IPS-11a (cell line): ENCODE data around the gene C1orf35.

Source experiments
- H3K4me3 ChIP-seq: one replicate; pipeline ENCODE4 v1.5.1; 2013; ENCODE audit warnings: low read depth, low read length, control low read depth

The C1orf35 gene

DNA sequence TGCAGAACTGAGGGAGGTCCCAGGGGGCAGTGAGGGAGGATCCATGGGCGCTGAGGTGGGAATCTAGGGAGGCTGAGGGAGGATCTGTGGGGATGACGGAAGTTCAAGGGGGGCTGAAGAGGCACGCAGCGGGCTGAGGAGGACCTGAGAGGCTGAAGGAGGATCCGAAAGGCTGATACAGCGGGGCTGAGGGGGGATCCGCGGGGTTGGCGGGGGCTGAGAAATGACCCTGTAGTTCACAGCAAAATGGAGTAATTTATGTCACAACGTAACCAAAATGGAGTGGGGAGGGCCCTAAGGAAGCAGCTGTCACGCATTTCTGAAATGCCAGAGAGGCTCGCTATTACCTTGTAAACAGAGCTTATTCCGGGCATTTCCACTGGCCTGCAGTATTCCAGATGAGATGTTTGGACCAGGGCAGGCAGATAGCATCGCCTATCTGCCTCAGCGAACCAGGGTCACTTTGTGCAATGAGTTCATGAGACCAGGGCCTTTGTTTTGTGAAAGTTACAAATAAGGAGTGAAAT lies 6.9 kb upstream of the C1orf35 start:
- H3K4me3 ChIP-seq: peak overlapping the region; percentile 97

DNA sequence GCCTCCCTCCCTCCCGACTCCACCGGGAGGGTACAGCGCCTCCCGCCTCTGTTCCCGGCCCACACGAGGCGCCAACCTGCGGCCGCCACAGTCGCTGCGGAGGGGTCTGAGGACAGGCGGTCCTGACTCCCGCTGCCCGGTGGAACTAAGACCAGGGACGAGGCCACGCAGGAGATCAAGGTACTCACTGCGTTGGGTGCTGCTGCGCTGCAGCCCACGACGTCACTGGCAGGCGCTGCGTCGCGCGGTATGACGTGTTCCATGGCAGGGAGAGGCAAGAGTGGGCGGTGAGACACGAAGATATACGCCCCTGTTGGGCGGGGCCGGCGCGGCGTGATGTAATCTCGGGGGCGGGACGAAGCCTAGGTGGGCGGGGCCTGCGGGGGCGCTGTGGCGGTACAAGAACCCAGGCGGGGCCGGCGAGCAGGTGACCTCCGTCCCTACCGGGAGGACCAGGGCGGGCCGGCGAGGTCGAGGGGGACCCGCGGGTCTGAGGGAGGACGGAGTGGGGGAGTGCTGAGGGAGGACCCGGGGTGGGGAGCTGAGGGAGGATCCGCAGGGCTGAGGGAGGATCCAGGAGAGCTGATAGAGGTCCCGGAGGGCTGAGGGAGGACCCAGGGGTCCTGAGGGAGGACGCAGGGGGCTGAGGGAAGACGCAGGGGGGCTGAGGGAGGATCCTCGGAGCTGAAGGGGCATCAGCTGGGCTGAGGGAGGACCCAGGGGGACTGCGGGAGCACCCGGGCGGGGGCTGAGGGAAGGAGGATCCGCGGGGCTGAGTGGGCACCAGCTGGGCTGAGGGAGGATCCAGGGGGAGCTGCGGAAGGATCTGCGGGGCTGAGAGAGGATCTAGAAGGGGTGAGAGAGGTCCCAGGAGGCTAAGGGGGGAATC lies 6.2 kb upstream of the C1orf35 start, which contains the start of gene MRPL55:
MRPL55 (minus strand) TSS at position 227 of the 889 bp plus-strand sequence. CDS start 1,039 bp downstream, outside the sequence.
- peak within 1 kb of the TSS; percentile 97 for H3K4me3 ChIP-seq

DNA sequence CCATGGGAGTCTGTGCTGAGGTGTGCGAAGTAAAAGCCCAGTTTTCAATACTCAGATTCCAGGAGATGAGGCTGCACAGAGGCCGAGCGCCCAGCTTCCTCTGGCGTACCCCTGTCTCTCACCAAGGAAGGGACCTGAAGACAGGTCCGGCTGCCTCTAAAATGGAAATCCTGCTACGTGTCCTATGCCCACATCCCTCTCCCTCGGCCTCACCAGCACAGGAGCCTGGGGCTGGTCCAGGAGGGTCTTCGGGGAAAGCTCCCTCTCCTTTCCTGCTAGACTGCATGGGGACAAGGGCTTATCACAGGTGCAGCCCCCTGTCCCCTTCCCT lies 5.6 kb upstream of the C1orf35 start:
- H3K4me3 ChIP-seq: peak overlapping the region; percentile 97

DNA sequence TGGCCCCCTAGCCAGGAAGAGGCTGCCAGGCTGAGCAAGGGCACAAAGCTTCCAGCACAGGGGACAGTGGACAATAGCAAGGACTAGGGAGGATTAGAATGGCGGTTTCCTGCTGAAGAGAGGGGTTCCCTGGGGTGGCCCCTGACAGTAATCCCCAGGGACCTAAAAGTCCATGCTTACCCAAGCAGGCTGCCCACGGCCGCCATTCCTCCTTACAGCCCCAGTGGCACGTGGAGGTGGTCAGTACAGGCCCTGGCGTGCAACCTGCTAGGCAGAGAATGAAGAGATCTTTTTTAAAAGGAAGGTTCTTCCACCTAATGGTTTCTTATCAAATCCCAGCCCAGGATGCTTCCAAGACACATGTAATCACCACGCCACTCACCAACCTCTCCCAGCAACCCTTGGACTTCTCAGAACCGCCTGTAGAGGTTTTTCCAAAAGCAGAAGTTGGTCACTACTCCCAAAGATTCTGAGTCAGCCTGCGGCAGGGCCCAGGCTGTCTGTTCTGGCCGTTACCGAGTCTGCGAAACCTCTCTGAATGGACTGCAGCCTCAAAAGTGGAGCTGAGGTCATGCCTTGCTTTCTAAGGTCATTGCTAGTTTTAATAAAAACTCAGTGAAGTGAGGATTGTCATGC lies 5.0 kb upstream of the C1orf35 start:
- peak overlapping the region; percentile 97 for H3K4me3 ChIP-seq

DNA sequence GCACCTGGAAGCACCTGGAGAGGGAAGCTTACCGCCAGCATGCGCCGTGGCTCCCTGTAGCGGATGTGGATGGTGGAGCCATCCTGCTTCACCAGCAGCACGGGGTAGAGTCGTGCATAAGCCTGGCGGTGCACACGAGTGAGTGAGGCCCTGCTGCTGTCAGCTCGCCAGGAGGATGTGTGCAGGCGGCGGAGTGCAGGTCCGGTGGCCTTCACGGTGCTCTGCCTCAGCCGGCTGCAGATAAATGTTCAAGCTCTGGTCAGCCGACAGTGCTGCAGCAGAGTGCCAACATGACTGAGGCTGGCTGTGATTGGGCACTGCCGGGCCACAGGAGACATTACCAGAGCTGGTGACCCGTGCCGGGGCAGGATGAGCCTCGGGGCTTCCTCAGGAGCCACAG lies 4.5 kb upstream of the C1orf35 start:
- no peak overlapping the region for H3K4me3 ChIP-seq

DNA sequence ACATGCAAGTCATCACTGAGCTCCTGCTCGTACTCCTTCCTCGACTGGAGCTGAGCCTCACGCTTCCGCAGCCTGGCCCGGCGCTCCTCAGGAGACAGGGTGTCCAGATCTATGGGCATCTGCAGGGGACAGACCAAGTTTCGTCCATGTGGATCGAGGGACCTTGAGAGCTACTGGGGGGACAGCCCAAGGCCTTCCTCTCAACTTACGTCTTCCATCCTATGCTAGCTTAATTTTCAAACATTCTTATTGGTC lies 3.6 kb upstream of the C1orf35 start:
- no peak overlapping the region for H3K4me3 ChIP-seq

DNA sequence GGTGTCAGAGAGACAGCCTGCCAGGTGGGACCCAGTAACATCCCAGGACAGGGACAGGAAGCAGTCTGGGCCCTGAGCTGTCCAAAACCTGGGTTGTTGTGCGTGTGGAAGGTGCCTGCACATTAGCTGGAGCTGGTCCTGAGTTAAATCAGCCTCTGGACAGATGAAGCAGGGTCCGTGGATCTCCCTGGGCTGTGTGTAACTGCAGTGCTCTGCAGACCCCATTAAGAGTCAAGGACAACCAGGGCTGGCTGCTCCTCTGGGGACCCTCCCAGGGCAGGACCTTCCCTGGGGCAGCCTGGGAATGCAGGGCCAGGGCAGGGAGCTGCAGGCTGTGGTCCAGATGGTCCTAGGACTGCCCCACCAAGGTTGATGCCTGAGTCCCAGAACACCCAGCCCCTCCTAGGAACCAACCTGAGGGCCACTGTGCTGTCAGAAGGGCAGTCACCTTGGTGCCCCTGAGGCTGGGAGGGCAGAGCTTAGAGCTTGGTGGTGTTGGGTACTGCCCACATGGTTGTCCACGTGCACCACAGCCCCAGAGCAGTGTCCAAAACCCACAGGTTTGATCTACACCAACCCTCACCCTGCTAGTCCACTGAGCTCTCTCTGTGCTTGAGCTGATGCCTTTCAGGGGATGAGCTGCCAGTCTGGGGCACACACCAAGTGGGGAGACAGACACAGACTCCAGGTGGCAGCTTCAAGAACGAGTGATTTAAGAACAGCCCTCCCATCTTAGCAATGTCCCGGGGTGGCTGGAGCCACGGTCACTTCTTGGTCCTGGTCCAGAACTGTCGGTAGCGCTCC lies 3.1 kb upstream of the C1orf35 start:
- no peak overlapping the region for H3K4me3 ChIP-seq

DNA sequence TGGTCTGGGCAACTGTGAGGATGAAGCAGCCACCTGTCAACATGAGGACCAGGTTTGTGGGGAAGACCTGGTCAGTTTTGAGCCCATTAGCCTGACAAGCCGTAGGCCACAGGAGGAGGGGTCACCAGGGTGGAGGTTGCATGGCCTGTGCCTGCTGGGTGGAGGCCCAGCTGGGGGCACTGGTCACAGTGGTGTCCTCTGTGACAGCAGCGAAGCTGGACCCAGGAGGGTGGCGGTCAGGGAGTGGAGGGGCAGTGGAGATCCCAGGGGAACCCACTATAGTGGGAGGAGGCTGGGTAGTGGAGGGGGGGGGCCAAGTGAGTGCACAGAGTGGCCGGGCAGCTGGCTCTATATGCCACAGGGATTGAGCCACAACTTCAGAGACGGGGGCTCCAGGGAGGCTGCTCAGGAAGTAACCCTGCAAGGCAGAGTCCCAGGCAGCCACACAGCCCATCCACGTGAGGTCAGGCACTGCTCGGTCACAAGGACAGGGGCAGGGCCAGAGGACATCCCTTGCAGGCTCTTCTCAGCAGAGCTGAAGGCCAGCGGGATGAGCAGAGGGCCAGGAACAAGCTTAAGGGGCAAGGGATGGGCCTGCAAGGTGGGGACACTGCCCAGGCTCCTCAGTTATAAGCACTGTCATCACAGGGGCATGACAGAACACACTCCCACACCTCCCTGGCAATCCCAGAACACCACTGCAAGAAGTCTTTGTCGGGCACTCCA lies 2.3 kb upstream of the C1orf35 start:
- no peak overlapping the region for H3K4me3 ChIP-seq

DNA sequence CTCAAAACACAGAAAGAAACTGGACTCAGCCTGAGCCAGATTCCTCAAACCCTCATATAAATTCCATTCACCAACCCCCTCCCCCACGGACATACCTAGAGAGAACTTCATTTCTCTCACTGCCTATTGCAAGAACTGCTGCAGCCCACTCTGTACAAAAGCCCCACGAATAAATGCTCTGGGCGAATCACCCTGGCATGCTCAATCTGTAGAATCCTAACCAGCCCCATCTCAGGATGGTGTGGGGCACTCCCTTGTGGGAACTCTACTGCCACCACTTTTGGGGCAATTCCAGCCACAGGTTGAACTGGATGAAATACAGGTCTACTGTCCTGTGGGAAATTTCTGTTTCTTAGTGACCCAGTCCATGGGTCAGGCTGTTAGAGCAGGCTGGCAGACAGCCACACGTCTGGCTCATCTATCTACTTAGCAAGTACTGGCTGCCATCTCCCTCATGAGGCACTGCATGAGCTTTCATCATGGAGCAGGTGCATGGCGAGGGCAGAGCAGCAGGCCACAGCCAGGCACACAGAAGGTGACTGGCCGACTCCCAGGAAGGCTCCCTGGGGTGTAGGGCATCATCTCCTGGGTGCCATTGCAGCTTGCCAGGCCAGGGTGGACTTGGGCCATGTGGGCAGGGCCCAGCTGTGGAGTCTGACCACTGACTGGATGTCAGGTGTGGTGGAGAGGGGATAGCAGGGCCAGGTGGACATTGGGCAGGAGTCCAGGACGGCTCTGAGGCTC lies 1.6 kb upstream of the C1orf35 start:
- no peak overlapping the region for H3K4me3 ChIP-seq

DNA sequence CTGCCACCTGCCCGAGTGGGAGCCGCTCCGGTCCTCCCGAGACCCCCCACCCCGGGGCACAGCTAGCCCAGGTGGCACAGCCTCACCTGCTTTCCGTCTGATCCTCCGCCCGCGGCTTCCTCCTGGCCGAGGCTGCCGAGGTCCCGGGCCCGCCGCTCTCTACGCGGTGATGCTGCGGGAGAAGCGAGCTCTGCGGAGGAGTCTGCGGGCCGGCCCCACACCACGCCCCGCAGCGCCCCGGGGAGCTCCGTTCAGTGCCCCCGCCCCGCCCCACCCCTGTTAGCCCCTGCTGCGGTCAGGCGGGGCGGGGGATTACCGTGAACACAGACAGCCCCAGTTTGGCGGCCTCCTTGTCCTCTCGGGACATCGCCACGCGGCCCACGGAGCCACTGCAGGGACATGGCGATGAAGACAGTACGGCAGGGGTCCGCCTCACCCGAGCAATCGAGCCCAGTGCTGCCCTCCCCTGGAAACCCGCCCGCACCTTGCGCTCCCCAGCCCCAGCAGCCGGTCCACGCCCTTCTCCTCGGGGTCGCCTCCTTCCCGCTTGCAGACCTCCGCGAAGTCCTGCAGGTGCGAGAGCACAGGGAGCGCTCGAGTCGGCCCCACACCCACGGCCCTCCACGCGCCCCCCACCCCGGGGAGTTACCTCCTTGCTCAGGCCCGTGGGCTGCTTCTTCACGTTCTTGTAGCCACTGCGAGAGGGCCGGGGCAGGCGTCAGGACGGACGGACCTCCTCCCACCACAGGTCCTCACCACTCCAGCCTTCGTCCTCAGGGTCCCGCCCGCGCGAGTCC lies 933 bp downstream of the C1orf35 start:
- peak overlapping the region; percentile 77 for H3K4me3 ChIP-seq

DNA sequence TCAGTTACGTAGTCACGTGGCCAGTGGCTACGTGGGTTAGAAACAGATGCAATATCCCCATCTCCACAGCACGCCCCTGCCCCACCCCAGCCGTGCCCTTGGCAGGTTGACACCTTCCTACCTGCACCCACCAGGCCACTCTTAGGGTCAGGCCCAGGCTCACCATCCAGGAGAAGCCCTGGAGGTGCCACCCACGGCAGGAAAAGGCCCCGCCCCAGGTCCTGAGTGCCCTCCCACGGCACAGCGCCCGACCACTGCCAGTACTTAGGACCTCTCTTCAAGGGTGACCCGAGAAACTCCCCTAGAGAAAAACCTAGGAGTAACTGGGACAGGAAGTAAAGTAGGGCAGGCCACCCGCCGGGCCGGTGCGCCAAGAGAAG lies 1.5 kb downstream of the C1orf35 start:
- no peak overlapping the region for H3K4me3 ChIP-seq

DNA sequence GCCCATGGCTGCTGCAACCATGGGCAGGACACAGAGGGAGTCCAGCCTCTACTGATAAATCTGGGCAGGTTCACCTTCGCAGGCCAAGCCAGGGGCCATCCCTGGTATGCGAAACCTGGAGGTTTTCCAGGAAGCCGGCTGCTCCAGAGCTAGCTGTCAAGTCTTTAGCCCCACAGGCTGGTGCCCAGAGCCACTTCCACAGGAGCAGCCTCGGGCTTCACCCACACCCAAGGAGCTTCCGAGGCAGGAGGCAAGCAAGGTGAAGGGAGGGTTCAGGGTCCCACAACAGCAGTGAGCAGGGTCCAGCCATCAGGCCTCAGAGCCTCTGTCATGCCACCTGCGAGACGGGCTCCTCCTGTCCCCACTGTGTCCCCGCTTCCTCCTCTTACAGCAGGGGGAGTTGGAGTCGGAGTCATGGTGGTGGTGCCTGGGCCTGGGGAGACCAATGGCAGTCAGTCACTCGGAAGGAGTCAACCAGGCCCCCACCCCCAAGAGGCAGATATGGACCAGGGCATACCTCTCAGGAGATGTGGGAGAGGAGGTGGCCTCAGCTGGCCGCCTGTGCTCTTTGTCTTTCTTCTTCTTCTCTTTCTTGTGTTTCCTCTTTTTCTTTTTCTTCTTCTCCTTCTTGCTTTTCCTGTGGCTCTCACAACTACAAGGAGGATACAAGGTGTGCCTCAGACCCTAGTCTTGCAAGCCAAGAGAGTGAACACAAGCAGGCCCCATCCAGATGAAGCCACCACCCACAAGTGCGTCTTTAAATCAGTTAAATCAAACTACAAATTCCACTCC lies 2.1 kb downstream of the C1orf35 start:
- H3K4me3 ChIP-seq: no peak overlapping the region

DNA sequence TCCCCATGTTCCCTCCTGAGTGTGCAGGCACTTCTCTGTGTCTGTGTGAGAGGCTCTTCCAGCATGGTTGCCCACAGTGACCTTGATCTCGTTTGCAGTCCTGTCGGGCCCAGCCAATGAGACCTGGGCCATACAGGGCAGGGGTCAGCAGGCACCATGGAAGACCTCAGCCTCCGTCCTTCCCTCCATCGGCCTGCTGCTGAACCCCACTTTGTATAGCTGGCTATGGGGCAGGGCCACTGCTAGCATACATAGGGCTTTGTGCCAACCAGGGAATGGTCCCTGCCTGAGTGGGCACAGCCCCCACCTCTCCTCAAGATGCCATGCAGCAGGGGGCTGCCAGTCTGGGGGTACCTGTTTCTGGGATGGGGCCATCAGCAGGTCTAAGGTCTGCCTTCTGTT lies 3.8 kb downstream of the C1orf35 start:
- H3K4me3 ChIP-seq: no peak overlapping the region

DNA sequence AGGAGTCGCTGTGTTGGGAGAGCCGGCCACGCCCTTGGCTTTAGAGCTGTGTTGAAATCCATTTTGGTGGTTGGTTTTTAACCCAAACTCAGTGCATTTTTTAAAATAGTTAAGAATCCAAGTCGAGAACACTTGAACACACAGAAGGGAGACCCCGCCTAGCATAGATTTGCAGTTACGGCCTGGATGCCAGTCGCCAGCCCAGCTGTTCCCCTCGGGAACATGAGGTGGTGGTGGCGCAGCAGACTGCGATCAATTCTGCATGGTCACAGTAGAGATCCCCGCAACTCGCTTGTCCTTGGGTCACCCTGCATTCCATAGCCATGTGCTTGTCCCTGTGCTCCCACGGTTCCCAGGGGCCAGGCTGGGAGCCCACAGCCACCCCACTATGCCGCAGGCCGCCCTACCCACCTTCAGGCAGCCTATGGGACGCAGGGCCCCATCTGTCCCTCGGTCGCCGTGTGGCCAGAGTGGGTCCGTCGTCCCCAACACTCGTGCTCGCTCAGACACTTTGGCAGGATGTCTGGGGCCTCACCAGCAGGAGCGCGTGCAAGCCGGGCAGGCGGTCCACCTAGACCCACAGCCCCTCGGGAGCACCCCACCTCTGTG lies 4.7 kb downstream of the C1orf35 start:
- no peak overlapping the region for H3K4me3 ChIP-seq

DNA sequence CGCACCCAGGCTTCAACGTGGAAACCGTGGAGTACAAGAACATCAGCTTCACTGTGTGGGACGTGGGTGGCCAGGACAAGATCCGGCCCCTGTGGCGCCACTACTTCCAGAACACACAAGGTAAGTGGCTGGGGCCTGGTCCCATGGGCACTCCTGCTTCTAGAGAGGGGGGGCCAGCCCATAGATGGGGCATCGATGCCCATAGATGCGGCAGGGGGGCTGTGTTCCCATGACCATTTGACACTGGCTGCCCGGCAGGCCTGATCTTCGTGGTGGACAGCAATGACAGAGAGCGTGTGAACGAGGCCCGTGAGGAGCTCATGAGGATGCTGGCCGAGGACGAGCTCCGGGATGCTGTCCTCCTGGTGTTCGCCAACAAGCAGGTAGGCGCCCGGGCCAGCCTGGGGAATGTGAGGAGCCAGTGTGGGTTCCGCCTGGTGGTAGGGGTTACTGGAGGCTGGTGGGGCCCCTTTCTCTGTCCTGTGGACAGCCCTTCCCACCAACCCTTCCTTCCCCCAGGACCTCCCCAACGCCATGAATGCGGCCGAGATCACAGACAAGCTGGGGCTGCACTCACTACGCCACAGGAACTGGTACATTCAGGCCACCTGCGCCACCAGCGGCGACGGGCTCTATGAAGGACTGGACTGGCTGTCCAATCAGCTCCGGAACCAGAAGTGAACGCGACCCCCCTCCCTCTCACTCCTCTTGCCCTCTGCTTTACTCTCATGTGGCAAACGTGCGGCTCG lies 5.6 kb downstream of the C1orf35 start:
- no peak overlapping the region for H3K4me3 ChIP-seq

DNA sequence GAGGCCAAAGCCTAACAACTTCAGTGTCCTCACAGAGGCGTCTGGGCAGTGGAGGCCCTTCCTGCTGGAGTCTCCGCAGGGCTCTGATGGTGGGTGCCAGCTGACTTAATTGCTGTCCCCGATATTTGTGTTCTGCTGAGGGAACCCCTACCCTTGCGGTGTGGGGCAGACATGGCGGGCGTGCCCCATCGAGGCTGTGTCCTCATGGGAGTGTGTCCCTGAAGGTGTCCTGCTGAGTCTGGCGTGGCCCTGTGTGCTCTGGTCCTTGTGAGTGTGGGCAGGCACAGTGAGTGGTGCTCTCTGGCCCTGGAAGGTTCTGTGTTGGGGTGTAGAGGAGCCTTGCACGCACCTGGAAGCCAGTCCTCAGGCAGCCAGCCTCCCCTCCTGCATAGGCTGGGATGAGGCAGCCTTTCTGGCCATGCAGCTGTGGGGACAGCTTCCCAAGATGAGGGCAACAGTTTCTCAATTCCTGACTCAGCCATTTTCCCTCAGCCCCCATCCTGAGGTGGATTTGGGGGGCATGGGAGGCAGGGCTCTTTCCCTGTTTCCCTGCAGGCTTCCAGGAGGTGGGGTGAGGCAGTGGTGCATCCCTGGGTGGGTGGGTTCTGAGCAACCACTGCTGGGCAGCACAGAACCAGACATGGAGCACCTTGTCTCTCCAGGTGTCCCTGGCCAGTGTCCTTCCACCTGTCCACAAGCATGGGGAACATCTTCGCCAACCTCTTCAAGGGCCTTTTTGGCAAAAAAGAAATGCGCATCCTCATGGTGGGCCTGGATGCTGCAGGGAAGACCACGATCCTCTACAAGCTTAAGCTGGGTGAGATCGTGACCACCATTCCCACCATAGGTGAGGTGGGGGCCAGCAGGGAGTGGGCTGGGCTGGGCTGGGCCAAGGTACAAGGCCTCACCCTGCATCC lies 6.5 kb downstream of the C1orf35 start:
- H3K4me3 ChIP-seq: no peak overlapping the region

DNA sequence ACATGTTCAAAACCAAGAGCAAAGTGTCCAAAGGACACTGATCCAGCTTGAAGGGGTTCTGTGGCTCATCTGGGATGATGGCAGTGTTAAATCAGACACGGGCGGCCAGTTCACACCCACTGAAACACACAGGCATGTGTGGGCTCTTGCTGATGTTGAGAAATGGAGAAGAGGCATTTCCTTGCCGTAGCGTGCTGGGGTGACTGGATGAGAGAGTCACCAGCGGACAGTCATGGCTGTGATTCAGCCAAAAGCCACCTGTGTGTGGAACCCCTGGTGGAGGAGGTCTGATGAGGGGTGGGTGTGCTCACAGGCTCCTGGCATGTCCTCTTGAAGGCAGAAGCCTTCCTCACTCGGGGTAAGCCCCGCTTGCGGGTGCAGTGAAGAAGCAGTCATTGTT lies 7.2 kb downstream of the C1orf35 start:
- H3K4me3 ChIP-seq: no peak overlapping the region
